MM.1S (cell line): Measurements from ENCODE around the gene FAM107A.

ENCODE experiments used
- DNase-seq: peaks from one replicate; pipeline ENCODE4 v3.0.0-alpha.2; 2015
- H2AFZ ChIP-seq: fragments of 300-600 bp; sonication (generic); 2 replicates; pipeline ENCODE4 v1.6.0; 2016; ENCODE audit warnings: antibody characterized with exemption, low read length
- H3F3A ChIP-seq: fragments of 300-600 bp; sonication (generic); 2 replicates; pipeline ENCODE4 v1.6.1; 2016; ENCODE audit warnings: mild to moderate bottlenecking, antibody characterized with exemption, low read length, moderate library complexity, mixed read lengths; ENCODE audit not compliant: insufficient read depth
- H3K27ac ChIP-seq: fragments of 300-600 bp; sonication (generic); 2 replicates; pipeline ENCODE4 v1.5.1; 2016; ENCODE audit warnings: mild to moderate bottlenecking, low read length
- H3K27me3 ChIP-seq: fragments of 300-600 bp; sonication (generic); replicated peaks from 2 replicates; pipeline ENCODE4 v1.6.0; 2016; ENCODE audit warnings: low read length; ENCODE audit not compliant: insufficient read depth
- H3K36me3 ChIP-seq: fragments of 300-600 bp; sonication (generic); replicated peaks from 2 replicates; pipeline ENCODE4 v1.6.1; 2016; ENCODE audit warnings: mild to moderate bottlenecking, low read length, mixed read lengths; ENCODE audit not compliant: insufficient read depth
- H3K4me1 ChIP-seq: fragments of 300-600 bp; sonication (generic); 2 replicates; pipeline ENCODE4 v1.6.1; 2016; ENCODE audit warnings: low read length, mixed read lengths
- H3K4me2 ChIP-seq: fragments of 300-600 bp; sonication (generic); 2 replicates; pipeline ENCODE4 v1.6.0; 2016; ENCODE audit warnings: low read depth, low read length
- H3K4me3 ChIP-seq: fragments of 300-600 bp; sonication (generic); 2 replicates; pipeline ENCODE4 v1.5.1; 2016; ENCODE audit warnings: low read length, mixed read lengths
- H3K79me2 ChIP-seq: fragments of 300-600 bp; sonication (generic); 2 replicates; pipeline ENCODE4 v1.6.1; 2016; ENCODE audit warnings: mixed run types, low read length, mixed read lengths
- H3K9ac ChIP-seq: fragments of 300-600 bp; sonication (generic); 2 replicates; pipeline ENCODE4 v1.6.1; 2016; ENCODE audit warnings: low read length, mixed read lengths
- H3K9me2 ChIP-seq: fragments of 300-600 bp; sonication (generic); replicated peaks from 2 replicates; pipeline ENCODE4 v1.6.1; 2016; ENCODE audit warnings: mild to moderate bottlenecking, low read length, mixed read lengths; ENCODE audit not compliant: insufficient read depth
- H3K9me3 ChIP-seq: fragments of 300-600 bp; sonication (generic); replicated peaks from 2 replicates; pipeline ENCODE4 v1.6.1; 2016; ENCODE audit warnings: mild to moderate bottlenecking, low read length, mixed read lengths; ENCODE audit not compliant: insufficient read depth
- H4K20me1 ChIP-seq: fragments of 300-600 bp; sonication (generic); 2 replicates; pipeline ENCODE4 v1.6.1; 2016; ENCODE audit warnings: mild to moderate bottlenecking, low read length, moderate library complexity, mixed read lengths; ENCODE audit not compliant: insufficient read depth
- EZH2 ChIP-seq: fragments of 300-600 bp; sonication (generic); optimal IDR thresholded peaks from 2 replicates; pipeline ENCODE3; 2017; ENCODE audit warnings: low read depth, mild to moderate bottlenecking, antibody characterized with exemption, low read length, mixed read lengths
- EZH2phosphoT487 ChIP-seq: fragments of 300-600 bp; sonication (generic); IDR thresholded peaks from 2 replicates; pipeline ENCODE4 v1.6.1; 2018; ENCODE audit warnings: antibody characterized with exemption, low read length
- TF ChIP-seq, protein P1 (sequence below): fragments of 300-600 bp; sonication (generic); IDR thresholded peaks from 2 replicates; pipeline ENCODE4 v1.5.1; 2016; ENCODE audit warnings: antibody characterized with exemption, low read length, mixed read lengths

The FAM107A gene

DNA sequence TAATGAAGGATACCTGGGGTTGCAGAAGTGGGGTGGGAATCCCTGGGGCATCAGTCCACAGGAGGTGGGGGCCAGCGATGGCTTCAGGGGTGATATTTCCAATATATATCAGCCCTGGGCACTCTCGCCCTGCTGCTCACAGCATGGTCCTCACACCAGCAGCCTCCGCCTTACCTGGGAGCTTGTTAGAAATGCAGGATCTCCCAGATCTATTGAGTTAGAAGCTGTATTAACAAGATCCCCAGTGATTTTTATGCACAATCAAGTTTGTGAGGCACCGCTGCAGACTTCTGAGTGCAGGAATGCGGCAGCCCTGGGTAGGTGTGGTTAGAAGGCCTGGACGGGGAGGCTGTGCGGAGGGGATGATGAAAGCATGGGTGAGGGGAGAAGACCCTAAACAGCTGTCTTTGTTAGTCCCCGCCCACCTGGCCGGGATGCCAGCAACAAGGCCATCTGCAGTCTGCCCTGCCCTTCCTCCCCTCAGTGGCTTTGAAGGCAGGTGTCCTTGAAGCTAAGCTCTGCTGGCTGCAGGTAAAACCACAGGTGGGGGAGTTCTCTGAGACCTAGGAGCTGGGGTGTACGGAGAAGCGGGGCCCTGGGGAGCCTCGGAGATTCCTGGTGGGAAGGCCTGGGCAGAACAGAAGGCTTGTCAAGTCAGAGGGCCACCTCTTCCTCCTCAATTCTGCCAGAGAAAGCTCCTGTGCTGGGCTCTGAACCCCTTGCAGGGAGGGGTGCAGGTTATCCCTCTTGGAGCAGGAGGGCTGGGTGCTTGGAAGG is 11.4 kb downstream of the FAM107A start:
- Histone ChIP-seq H3K4me3 (no peak overlapping the region), H3K9me2 (no peaks in the 10 kb centered on the region), H3K4me1 (no peaks in the 10 kb centered on the region), H3K9me3 (no peaks in the 10 kb centered on the region), H3K79me2 (no peaks in the 10 kb centered on the region), H3K9ac (no peak overlapping the region), H3K27me3 (no peaks in the 10 kb centered on the region), H2AFZ (no peak overlapping the region), H3F3A (no peaks in the 10 kb centered on the region), H3K36me3 (no peaks in the 10 kb centered on the region), H4K20me1 (no peaks in the 10 kb centered on the region), H3K4me2 (no peak overlapping the region), H3K27ac (no peak overlapping the region)
- no peak for DNase-seq
- TF ChIP-seq EZH2 (no peak), EZH2phosphoT487 (no peak)

DNA sequence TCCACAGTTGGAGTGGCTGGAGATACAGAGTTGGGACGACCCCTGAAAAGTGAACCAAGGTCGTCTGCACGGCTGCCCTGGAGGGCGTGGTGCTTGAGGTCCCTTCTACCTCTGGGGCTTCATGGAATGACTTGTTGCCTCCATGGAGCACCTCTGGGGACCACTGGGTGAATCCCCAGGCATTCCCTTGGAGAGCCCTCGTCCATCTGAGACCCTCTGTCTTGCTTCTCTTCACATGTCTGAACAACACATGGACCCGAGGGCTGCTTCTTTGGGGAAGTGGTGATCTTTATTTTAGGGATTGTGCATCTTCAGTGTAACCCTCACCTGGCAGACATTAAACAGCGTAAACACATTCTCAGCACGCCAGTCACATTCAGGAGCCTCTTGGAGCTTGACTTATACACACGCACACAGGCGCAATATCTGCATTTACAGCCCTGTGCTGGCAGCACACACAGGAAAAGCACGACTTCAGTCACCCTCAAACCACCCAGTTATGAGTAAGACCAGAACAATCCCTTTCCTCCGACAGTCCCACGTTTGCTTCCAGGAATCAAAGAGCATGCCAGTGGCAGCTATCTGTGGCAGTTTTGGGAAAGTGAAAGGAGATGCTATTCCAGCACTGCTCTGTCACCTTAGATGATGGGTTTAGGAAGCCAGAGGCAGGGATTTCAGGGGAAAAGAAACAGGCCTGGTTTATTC is 12.6 kb downstream of the FAM107A start:
- Histone ChIP-seq H3K9ac (no peak overlapping the region), H3K79me2 (no peaks in the 10 kb centered on the region), H4K20me1 (no peaks in the 10 kb centered on the region), H3K27me3 (no peaks in the 10 kb centered on the region), H3K4me3 (no peak overlapping the region), H3F3A (no peaks in the 10 kb centered on the region), H3K9me2 (no peaks in the 10 kb centered on the region), H3K4me1 (no peaks in the 10 kb centered on the region), H3K27ac (no peak overlapping the region), H3K4me2 (no peak overlapping the region), H3K36me3 (no peaks in the 10 kb centered on the region), H2AFZ (no peak overlapping the region), H3K9me3 (no peaks in the 10 kb centered on the region)
- TF ChIP-seq EZH2 (no peak), EZH2phosphoT487 (no peak)
- TF ChIP-seq, protein P1, sequence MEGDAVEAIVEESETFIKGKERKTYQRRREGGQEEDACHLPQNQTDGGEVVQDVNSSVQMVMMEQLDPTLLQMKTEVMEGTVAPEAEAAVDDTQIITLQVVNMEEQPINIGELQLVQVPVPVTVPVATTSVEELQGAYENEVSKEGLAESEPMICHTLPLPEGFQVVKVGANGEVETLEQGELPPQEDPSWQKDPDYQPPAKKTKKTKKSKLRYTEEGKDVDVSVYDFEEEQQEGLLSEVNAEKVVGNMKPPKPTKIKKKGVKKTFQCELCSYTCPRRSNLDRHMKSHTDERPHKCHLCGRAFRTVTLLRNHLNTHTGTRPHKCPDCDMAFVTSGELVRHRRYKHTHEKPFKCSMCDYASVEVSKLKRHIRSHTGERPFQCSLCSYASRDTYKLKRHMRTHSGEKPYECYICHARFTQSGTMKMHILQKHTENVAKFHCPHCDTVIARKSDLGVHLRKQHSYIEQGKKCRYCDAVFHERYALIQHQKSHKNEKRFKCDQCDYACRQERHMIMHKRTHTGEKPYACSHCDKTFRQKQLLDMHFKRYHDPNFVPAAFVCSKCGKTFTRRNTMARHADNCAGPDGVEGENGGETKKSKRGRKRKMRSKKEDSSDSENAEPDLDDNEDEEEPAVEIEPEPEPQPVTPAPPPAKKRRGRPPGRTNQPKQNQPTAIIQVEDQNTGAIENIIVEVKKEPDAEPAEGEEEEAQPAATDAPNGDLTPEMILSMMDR, result no peak
- no peak for DNase-seq

GRCh38 chr3:58564054-58564453 is 13.1 kb downstream of the FAM107A start:
- Histone ChIP-seq H3K4me3 (no peak overlapping the region), H2AFZ (no peak overlapping the region), H4K20me1 (no peaks in the 10 kb centered on the region), H3K4me2 (no peak overlapping the region), H3K4me1 (no peaks in the 10 kb centered on the region), H3K36me3 (no peaks in the 10 kb centered on the region), H3K27me3 (no peaks in the 10 kb centered on the region), H3K9me3 (no peaks in the 10 kb centered on the region), H3K79me2 (no peaks in the 10 kb centered on the region), H3K9me2 (no peaks in the 10 kb centered on the region), H3K9ac (no peak overlapping the region), H3F3A (no peaks in the 10 kb centered on the region), H3K27ac (no peak overlapping the region)
- TF ChIP-seq EZH2 (no peak), EZH2phosphoT487 (no peak)
- TF ChIP-seq, protein P1, result no peak
- DNase-seq, result no peak
